Suppressor macrophage (primary cell): ENCODE data around the gene B3GNT9.
A peak's percentile ranks its signal among the peaks of the same experiment; 100 is the strongest.

Experiments used
- DNase-seq, 4 experiments: peaks; one replicate each; pipeline ENCODE4 v3.0.0-alpha.2; 2020 to 2022
- total RNA-seq, 17 experiments: gene quantifications; one replicate each; lab custom pipeline; 2026; ENCODE audit warnings: mixed read lengths in 6 of 17, inconsistent platforms in 3 of 17; lab: John Stamatoyannopoulos, UW

B3GNT9 gene, protein sequence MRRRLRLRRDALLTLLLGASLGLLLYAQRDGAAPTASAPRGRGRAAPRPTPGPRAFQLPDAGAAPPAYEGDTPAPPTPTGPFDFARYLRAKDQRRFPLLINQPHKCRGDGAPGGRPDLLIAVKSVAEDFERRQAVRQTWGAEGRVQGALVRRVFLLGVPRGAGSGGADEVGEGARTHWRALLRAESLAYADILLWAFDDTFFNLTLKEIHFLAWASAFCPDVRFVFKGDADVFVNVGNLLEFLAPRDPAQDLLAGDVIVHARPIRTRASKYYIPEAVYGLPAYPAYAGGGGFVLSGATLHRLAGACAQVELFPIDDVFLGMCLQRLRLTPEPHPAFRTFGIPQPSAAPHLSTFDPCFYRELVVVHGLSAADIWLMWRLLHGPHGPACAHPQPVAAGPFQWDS
- total RNA-seq: 1.0 to 4.6 (median 2.2) reads per million in 17 experiments

DNA sequence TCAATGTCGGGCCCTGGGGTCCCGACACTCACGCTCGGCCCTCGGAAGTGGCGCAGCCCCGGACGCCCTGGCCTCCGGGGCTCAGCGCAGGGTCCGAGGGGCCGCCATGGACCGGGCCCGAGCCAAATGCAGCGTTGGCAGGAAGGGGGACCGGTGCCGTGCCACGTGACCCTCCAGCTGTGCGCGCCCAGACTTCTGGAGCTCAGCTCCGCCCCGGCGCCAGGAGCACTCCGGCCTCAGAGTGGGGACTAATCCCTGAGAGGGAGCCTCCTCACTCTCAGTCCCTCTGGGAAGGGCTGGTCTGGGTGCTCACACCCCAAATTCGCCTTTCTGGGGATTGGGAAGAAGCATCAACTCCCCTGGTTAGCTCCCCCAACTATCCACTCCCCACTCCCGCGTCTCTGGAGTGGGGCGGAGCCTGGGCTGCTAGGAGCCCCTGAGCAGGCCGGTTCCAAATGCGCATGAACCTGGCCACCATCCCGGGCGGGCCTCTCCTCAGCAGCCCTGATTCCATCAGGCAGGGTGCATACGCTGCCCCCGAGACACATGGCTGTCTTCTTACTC is at the start of gene B3GNT9:
Gene B3GNT9 (minus strand): TSS at position 166 of the 564 bp plus-strand sequence. CDS start 513 bp downstream, outside the sequence.
- DNase-seq: peak in 3 of 4 experiments; percentile 38 to 53 (median 43)

DNA sequence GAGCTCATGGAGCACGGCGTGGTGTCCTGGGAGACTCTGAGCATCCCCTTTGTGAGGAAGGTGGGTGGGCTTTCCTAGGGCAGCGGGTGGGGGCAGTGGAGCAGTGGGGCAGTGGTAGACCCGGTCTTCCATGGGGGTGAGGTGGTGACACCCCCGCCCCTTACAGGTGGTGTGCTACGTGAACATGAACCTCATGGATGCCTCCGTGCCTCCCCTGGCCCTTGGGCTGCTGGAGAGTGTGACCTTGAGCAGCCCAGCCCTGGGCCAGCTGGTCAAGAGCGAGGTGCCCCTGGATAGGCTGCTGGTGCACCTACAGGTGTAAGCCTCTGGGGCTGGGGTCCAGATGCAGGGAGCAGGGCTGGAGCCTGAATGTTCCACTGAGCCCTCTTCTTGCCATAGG is 49.7 kb upstream of the B3GNT9 start:
- DNase-seq: no peak

DNA sequence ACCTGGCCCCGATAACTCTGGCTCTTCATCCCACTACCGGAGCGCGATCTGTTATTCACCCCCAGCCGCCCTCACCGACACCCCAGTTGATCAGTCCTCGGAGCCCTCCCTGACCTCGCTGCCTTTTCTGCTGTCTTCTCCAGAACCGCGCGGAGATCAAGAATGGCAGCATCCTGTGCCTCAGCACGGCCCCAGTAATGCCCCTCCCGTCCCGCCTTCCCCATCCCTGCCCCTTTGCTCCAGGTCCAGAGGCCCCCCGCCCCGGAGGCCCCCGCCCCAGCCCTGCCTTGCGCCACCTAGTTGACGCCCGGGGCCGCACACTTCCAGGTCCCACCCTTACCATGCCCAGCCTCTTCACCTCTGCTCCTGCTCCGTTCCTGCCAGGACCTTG is 49.0 kb upstream of the B3GNT9 start:
- DNase-seq: no peak

DNA sequence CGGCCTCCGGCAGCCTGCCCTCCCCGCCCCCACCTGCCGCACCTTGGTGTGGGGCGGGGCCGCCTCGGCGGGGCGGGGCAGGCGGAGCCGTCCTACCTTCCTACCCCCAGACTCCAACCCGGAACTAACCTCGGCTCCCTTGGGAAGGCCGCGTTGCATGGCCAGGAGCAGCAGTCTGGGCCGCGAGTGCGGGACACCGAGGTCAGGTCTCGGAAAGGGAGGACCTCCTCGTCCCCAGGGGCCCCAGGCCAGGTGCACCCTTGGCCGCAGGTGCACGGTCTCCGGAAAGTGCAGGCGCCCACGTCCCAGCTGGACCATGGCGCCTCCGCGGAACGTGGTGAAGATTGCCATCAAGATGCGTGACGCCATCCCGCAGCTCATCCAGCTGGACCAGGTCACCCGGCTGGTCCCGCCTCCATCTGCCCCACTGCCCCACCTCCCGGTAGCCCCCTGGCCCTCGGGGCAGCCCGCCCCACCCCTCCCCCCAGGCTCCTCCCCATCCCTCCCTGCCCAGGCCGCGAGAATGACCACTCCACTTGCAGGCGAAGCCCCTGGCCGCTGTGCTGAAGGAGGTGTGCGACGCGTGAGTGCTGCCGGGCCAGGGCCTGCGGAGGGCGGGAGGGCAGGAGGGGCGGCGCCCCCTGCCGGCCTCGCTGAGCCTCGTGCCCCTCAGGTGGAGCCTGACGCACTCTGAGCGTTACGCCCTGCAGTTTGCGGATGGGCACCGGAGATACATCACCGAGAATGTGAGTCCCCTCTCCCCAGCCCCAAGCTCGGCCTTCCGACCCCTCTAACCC is 48.4 kb upstream of the B3GNT9 start, which contains the start of gene ELMO3:
Gene ELMO3 (plus strand): TSS at position 121 of the 797 bp plus-strand sequence. CDS start 196 bp downstream, at position 317.
- peak in 2 of 4 experiments; percentile 17 to 35 for DNase-seq

DNA sequence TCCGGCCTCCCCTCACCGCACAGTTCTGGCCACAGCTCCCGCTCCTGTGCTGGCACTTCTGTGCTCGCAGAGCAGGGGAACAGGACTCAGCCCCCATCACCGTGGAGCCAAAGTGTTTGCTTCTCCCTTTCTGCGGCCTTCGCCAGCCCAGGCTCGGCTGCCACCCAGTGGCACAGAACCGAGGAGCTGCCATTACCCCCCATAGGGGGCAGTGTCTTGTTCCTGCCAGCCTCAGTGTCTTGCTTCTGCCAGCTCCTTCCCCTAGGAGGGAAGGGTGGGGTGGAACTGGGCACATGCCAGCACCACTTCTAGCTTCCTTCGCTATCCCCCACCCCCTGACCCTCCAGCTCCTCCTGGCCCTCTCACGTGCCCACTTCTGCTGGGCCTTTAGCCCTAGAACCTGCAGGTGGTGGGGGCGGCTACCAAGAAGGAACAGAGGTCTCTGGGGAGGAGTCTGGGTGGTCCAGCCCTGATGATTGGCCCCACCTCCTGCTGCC is 47.5 kb upstream of the B3GNT9 start:
- peak; percentile 60 to 81 (median 74) for DNase-seq

DNA sequence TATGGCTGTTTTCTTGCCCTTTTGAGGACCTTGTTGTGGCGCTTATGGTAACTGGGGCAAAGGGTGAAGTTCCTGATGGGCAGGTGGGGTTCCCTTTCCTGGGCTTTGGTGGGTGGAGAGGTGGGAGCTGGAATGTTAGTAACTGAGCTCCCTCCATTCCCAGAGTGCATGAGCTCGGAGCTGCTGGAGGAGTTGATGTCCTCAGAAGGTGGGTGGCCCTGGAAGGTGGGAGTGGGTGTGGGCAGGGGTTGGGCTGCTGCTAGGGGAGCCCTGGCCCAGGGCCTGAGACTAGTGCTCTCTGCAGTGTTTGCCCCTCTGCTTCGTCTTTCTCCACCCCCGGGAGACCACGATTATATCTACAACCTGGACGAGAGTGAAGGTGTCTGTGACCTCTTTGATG is 46.9 kb upstream of the B3GNT9 start:
- no peak for DNase-seq

DNA sequence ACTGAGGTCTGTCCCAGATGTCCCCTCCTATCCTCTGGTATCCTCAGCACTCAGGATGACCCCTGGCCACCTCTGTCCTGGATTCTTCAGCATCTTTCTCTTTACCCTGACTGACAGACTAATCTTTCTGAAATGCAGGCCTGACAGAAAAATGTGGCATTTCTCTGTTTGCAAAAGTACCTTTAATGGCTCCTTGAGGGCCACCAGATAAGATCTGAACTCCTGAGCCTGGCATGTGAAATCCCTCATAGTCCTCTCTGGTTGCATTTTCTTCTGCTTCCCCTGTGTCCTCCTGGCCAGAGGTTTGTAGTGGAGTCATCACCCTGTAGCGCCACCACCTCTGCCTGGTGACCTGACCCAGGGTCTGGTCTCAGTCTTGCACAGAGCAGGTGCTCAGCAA is 46.1 kb upstream of the B3GNT9 start:
- no peak for DNase-seq

DNA sequence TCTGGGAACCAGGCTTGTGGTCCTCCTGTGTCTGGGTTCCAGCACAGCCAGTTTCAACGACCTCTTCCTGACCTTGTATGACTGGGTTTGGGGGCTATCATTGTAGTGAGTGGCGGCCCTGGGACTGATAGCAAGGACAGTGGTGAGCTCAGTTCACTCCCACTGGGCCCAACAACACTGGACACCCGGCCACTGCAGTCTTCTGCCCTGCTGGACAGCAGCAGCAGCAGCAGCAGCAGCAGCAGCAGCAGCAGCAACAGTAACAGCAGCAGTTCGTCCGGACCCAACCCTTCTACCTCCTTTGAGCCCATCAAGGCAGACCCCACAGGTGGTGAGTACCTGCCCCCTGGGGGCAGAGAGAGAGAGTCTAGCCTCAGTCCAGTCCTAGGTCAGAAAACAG is 44.9 kb upstream of the B3GNT9 start:
- no peak for DNase-seq

DNA sequence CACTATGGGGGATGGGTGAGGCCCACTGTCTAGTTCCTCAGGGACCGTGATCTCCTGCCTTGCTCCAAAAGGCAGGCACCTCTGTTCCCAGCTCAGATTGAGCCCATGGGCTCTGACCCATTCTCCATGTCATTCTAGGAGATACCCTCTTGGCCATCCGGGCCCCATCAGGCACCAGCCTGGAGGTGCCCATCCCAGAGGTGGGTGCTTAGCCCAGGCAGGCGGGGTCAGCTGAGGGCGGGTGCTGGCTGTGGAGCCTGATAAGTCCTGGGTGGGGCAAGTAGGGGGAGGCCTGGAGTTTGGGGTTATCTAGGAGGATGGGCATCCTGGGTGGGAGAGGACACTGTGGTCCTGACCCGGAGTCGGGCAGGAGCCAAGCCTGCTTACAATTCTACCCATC is 43.5 kb upstream of the B3GNT9 start:
- no peak for DNase-seq

DNA sequence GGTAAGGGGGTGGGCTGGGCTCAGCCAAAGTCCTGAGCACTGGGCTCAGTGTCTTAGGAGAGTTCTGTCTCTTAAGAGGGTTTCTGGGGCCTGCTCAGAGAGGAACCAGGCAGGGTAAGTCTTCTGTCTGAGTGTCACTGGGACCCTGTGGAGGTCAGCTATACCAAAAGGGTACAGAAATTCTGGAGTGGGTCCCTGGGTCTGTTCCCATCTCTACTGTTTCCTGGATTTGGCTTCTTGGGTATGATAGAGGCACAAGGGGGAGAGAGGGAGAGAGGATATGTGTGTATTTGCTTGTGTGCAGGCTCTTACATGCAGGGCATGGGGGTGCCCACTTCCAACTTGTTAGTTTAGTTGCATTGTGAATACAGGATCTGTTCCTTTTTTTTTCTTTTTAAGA is 42.7 kb upstream of the B3GNT9 start:
- DNase-seq: no peak

DNA sequence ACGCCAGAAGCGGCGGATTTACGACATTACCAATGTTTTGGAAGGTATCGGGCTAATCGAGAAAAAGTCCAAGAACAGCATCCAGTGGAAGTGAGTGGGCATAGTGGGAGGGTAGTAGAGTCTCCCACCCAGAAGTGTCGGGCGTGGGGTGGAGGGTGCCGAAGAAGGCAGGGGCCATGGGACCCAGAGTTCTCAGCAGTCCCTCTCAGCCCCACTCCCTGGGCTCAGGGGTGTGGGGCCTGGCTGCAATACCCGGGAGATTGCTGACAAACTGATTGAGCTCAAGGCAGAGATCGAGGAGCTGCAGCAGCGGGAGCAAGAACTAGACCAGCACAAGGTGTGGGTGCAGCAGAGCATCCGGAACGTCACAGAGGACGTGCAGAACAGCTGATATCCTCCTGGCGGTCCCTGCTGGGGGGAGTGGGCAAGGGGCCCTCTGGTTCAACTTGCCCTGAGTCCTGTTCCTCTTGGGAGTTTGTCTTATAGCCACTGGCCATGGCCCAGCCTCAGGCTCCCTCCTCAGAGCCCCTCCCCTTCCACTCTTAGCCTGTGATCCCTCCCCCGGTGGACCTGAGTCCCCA is 42.1 kb upstream of the B3GNT9 start:
- no peak for DNase-seq

DNA sequence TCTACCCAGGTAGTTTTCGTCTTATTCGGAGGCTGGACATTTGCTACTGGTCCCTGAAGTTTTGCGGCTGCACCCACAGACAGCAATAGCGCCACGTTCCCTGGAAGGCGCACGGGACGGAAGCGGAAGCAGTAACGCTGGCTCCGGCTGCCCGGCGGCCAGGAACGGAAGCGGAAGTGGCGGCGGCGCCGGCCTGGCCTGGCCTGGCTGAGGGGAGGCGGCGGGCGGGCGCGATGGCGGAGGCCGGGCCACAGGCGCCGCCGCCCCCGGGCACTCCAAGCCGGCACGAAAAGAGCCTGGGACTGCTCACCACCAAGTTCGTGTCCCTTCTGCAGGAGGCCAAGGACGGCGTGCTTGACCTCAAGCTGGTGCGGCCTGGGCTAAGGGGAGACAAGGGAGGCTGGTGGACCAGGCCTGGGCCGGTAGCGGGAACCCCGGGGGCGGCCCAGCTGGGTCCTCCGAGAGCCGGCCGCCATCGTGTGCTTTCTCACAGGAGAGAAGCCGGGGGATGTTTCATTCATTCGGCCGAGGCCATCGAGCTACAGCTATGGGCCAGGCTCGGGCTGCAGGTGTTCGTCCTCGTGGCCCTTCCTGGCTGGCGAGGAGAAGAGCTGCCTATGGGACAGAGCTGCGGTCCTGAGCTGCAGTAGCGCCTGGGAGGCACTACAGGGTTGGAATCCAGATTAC is 41.3 kb upstream of the B3GNT9 start, which contains the start of gene E2F4:
Gene E2F4 (plus strand): TSS at position 161 of the 687 bp plus-strand sequence. CDS start 73 bp downstream, at position 234.
- peak; percentile 96 to 98 (median 98) for DNase-seq

DNA sequence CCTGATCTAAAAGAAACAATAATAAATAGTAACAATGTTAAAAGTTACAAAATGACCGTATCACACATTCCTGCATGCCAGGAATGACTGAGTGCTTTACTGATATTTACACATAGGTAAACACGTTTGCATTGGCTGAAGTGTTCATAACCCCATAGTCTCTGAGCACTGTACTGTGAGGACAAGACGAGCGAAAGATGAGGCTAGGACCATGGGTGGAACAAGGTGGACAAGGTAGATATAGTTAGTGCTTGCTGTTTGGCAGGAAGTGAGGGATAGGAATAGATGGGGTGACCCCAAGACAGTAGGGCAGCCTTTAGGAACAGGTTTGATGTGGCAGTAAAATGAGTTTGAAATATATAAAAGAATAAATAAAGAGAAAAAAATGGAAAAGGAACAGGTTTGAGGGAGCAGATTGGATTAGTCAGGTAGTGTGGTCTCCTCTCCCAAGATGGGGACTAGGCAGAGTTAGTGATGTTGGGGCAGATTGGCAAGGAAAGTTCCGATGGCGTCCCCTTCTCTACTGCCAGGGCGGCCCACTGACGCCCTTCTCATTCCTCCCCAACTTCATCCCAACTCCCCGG is 40.7 kb upstream of the B3GNT9 start:
- no peak for DNase-seq

DNA sequence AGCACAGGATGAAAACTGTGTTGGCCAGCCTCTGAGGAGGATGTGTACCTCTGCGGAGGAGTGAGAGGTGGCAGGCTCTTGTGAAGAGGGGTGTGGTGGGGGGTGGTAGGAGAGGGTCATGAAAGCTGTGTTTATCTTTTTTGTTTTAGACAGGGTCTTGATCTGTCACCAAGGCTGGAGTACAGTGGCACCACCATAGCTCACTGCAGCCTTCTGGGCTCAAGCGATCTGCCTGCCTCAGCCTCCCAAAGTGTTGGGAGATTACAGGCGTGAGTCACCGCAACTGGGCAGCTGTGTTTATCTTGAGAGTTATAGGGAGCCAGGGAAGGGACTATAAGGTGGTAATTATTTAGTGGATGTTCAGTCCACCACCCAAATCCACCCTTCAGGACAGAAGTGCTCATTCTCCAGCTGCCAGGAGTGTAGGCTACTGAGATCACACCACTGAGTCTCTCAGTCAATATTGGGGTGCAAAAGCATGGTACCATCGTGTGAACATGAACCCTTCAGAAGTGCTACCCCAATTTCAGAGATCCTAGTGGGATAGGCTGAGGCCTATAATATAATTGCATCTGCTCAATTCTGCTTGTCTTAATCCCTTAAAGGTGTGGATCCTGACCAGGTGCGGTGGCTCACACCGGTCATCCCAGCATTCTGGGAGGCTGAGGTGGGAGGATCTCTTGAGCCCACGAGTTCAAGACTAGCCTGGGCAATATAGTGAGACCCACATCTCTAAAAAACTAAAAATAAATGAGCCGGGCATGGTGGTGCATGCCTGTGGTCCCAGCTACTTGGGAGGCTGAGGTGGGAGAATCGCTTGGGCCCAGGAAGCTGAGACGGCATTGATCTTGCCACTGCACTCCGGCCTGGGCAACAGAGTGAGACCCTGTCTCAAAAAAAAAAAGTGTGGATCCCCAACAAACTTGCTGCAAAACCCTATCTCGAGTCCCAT is 39.9 kb upstream of the B3GNT9 start:
- no peak for DNase-seq

DNA sequence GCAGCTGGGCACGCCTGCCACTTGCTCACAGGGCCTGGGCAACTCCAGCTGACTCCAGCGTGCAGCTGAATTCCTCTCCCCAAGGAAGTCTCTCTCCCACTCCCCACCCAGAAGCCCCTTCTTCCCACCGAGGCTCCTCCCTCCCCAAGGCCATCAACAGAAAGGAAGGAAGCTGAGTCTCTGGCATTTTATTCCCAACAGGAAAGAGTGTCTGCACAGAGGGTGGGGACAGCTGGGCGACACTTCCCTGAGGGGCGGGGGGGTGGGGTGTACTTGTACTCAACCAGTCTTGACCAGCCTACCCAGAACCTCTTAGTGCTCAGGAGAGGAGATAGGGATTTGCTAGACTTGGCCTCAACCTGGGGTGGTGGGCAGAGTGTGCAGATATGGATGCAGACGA is 39.2 kb upstream of the B3GNT9 start, which contains the start of gene EXOC3L1:
Gene EXOC3L1 (minus strand): TSS at position 96 of the 400 bp plus-strand sequence. CDS start 460 bp downstream, outside the sequence.
- DNase-seq: no peak

DNA sequence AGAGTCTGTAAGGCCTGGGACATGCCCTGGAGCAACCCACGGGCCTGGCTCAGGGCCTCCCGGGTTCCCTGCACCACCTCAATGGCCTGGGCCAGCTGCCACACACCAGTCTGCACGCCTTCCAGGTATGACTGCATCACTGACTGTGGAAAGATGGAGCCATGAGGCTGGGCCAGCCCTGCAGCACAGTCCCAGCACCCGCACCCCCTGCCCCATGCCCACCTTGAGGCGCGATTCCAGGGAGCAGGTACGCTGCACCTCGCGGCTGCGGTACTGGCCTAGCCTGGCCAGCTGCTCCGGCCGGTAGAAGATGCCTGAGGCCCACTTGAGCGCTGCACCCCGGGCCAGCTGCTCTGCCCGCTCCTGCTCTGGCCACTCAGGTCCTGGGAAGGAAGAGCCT is 38.0 kb upstream of the B3GNT9 start:
- no peak for DNase-seq

DNA sequence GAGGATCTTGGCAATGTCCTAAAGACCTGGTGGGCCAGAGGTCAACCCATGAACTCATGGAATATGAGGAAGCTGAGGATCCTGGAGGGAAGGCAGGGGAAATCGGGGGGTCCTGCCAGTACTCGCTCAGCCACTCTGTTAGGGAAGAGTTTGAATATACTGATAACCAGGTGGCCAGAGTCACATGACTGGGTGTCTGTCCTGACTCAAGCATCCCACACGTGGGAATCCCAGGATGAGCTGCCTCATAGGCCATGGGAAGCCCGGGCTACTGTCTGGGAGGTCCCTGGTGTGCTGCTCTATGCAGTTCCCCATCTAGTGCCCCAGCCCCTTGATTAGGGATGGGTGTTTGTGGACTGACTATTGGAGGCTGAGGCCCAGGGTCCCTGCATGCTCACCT is 37.5 kb upstream of the B3GNT9 start:
- no peak for DNase-seq

DNA sequence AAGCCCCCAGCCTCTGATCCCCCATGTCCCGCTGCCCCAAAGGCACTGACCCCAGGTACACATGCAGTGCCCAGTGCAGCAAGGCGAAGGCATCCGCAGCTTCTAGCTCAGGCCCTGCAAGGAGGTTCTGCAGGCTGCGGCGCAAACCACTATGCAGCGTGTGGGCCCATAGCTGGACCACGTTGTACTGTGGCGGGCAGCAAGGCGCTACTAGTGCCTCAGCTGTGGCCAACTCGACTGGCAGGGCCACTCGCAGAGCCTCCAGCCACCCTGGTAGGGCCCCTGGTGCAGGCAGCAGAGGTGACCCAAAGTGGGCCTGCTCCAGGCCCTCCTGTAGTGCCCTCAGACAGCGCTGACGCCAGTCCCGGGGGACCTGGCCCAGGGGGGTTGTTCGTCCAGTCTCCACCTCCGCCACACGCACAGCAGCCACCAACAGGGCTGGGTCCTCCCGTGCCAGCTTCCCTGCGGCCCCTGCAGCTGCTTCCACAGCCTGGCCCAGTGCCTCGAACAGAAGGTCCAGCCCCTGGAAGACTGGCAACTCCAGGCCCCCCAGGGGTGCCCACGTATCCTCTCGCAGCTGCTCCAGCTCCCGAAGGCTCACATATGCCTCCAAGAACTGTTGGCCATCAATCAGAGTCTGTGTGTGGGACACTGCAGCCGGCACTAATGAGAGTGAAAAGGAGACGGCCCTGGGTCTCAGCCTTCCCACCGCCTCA is 36.5 kb upstream of the B3GNT9 start:
- no peak for DNase-seq

DNA sequence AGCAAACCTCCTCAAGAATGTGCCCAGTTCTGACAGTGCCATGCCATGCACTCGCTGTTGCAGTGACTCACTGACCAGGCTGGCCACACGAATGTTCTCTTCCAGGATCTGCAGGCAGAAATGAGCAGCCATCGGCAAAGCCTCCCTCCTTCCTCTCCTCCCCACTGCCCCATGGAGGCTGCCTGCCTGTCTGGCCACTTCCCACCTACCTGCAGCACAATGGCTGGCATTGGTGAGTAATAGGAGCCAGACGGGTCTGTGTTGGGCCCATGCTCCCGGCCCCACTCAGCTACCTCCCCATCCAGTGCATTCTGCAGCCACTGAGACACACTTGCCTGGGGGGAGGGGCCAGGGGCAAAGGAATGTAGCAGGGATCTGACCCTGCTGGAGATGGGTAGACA is 35.8 kb upstream of the B3GNT9 start:
- no peak for DNase-seq
